ENCODE results near the gene NRSN2.

NRSN2 gene

GRCh38 chr20:400454-401275 is 53.8 kb downstream of the NRSN2 start:
- DNase-seq, result no peak

DNA sequence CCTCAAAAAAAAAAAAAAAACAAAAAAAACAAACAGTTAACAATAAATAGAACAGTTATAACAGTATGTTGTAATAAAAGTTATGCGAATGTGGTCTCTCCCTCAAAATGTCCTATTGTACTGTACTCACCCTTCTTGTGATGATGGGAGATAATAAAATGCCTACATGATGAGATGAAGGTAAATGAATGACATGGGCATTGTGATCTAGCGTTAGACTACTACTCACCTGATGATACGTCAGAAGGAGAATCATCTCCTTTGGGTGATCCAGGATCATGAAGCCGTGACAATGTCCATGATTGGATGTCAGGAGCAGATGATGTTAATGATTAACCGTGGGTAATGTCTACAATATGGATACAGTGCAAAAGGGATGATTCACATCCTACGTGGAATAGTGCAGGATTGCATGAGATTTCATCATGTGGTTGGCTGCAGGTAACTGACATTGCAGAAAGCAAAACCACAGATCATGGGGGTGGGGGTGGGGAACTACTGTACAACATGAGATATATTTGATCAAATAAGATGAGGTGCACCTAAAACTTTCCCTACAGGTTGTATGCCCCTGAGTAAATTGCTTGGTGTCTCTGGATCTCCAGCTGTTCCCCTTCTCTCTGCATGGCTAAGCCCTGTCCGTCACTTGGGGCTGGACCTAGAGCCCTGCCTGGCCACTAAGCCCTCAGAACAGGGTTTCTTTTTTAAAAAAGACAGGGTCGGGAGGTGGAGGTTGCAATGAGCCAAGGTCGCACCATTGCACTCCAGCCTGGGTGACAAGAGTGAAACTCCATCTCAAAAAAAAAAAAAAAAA is 55.0 kb downstream of the NRSN2 start:
- DNase-seq, result peak; percentile 88

DNA sequence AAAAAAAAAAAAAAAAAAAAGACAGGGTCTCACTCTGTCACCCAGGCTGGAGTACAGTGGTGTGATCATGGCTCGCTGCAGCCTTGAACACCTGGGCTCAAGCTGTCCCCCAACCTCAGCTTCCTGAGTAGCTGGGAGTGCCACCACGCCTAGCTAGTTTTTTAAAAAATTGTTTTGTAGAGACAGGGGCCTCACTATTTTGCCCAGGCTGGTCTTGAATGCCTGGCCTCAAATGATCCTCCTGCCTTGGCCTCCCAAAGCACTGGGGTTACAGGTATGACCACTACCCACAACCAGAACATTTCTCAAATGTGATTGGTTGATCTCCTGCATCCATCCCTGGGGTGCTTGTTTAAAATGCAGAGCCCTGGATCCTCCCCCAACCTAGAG is 55.6 kb downstream of the NRSN2 start:
- no peak for DNase-seq

DNA sequence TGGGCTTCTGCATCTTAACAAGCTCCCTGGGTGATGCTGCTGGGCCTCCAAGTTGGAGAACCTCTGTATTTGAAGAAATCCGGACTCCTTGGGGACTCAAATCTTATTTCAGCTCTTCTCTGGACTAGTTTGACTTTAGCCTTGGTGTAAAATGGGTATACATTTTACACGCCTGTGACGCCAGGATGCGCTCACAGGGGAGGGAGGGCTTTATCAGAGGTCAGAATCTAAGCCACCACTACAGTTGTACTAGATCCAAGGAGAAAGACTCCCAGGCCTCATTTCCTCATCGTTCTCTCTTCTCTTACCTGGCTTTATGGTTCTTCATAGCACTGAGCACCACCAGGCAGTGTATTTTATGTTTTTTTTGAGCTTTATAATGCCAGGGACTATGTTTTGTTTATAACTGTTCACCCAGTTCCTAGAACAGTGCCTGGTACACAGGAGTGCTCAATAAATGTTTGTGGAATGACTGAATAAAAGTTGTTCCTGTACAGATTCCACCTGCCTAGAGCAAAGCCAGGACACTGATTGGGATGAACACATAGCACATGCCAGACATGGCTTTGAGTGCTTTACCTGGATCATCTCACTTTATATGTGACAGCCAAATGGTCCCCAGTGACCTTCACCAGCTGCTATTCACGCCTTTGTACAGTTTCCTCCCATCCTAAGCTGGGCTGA is 56.1 kb downstream of the NRSN2 start:
- DNase-seq, result no peak

DNA sequence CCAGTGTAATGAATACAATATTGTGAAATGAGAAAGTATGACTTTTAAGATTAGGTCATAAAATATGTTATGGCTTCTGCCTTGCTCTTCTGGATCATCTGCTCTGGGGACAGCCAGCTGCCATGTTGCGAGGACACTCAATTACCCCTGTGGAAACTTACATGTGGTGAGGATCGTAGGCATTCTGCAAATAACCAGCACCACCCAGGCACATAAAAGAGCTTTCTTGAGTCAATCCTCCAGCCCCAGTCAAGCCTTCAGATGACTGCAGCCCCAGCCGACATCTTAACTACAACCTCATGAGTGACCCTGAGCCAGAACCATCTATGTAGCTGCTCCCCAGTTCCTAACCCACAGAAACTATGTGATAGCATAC is 56.7 kb downstream of the NRSN2 start:
- no peak for DNase-seq

DNA sequence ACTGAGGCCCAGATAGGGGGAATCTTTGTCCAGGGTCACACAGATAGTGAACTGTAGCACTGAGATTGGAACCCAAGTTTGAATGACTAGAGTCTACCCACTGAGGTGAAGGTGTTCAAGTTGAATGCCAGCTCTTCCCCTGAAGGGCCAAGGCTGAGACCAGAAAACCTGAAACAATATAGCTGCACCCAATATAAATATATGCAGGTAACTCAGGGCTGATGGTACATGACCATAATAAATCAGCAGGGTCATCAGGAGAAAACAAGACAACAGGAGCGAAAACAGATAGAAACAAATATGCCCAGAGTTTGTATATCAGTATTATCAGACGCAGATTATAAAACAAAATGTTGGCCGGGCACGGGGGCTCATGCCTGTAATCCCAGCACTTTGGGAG is 57.2 kb downstream of the NRSN2 start:
- no peak for DNase-seq

All from fibroblast of skin of right quadriceps (primary cell).